ENCODE data around the gene ZXDC.

ZXDC gene

GRCh38 chr3:126390751-126391150 lies 84.9 kb downstream of the ZXDC start:
- no peak for DNase-seq

GRCh38 chr3:126390201-126390600 lies 85.5 kb downstream of the ZXDC start:
- no peak for DNase-seq

GRCh38 chr3:126389794-126390146 lies 85.9 kb downstream of the ZXDC start:
- no peak for DNase-seq

- DNase-seq, result peak; percentile 37
These were observed 86.4 kb downstream of the ZXDC start for GRCh38 chr3:126389112-126389793.
